H1 (cell line): Measurements from ENCODE around the gene PIMREG. TPM values are rescaled to one million over a fixed set of nuclear protein-coding genes. Genes with fewer than 3 reads are reported as not detected.

ENCODE experiments used
- CTCF ChIA-PET: fragments of 300-600 bp; sonication (Branson Sonifier 250); formaldehyde crosslinking; loops from one replicate; lab custom pipeline; 2021; ENCODE audit not compliant: partially characterized antibody; lab: Charles Lee
- POLR2A ChIA-PET: fragments of 300-600 bp; sonication (Branson Sonifier 250); formaldehyde crosslinking; loops from one replicate; lab custom pipeline; 2021; ENCODE audit warnings: inconsistent platforms; ENCODE audit not compliant: partially characterized antibody; lab: Charles Lee
- DNase-seq, 2 experiments: peaks; one replicate each; pipeline versions ENCODE4 v3.0.0 to v3.0.0-alpha.2; 2010 to 2022; ENCODE audit warnings: low spot score in 2 of 2, low read depth in 1 of 2, mixed read lengths in 1 of 2
- FAIRE-seq: peaks from 2 replicates; lab custom pipeline; 2011; peaks lifted over from hg19 to GRCh38; lab: Jason Lieb, UNC
- H2AFZ ChIP-seq: 2 replicates; pipeline ENCODE4 v1.8.1; 2012; ENCODE audit warnings: low read length, inconsistent platforms
- H2AK5ac ChIP-seq: 2 replicates; pipeline ENCODE4 v1.6.1; 2013; ENCODE audit warnings: low read depth, low read length
- H2BK120ac ChIP-seq: replicated peaks from 2 replicates; pipeline ENCODE3; 2013; ENCODE audit warnings: low read depth, low read length, inconsistent platforms
- H2BK12ac ChIP-seq: 2 replicates; pipeline ENCODE4 v1.6.1; 2013; ENCODE audit warnings: low read depth, low read length
- H2BK15ac ChIP-seq: 2 replicates; pipeline ENCODE4 v1.6.1; 2013; ENCODE audit warnings: low read length
- H2BK20ac ChIP-seq: 2 replicates; pipeline ENCODE4 v1.6.1; 2013; ENCODE audit warnings: low read length
- H2BK5ac ChIP-seq: 2 replicates; pipeline ENCODE4 v1.6.1; 2013; ENCODE audit warnings: low read depth, low read length
- H3K14ac ChIP-seq: 2 replicates; pipeline ENCODE4 v1.6.1; 2013; ENCODE audit warnings: inconsistent platforms; ENCODE audit not compliant: insufficient read length
- H3K18ac ChIP-seq: 2 replicates; pipeline ENCODE4 v1.6.1; 2013; ENCODE audit warnings: low read length; ENCODE audit errors: extremely low read depth
- H3K23ac ChIP-seq: 2 replicates; pipeline ENCODE4 v1.6.1; 2013; ENCODE audit warnings: inconsistent platforms; ENCODE audit not compliant: insufficient read length
- H3K23me2 ChIP-seq: 2 replicates; pipeline ENCODE4 v1.6.1; 2013; ENCODE audit warnings: low read depth, low read length
- H3K27ac ChIP-seq: 2 replicates; pipeline ENCODE4 v1.6.1; 2011; ENCODE audit warnings: low read depth, low read length, inconsistent platforms
- H3K27me3 ChIP-seq, 4 experiments: replicated peaks in 1 of 4; 1 replicate in 1 of 4; 2 replicates in 3 of 4; pipeline versions ENCODE4 v1.6.1 to v1.8.1; 2011 to 2013; ENCODE audit warnings: low read length in 3 of 4, mild to moderate bottlenecking in 3 of 4, inconsistent platforms in 2 of 4, mixed read lengths in 2 of 4, moderate library complexity in 1 of 4; ENCODE audit not compliant: control insufficient read depth in 3 of 4, insufficient read depth in 3 of 4; ENCODE audit errors: extremely low read depth in 1 of 4
- H3K36me3 ChIP-seq, 4 experiments: 2 replicates each; pipeline versions ENCODE4 v1.6.1 to v1.8.1; 2011 to 2013; ENCODE audit warnings: mild to moderate bottlenecking in 4 of 4, low read length in 3 of 4, moderate library complexity in 2 of 4, control low read depth in 1 of 4, inconsistent platforms in 1 of 4; ENCODE audit not compliant: insufficient read depth in 4 of 4, control insufficient read depth in 2 of 4
- H3K4ac ChIP-seq: replicated peaks from 2 replicates; pipeline ENCODE3; 2013; ENCODE audit warnings: low read length, low read depth, mixed read lengths, inconsistent platforms; ENCODE audit not compliant: insufficient read length
- H3K4me1 ChIP-seq, 4 experiments: replicated peaks in 1 of 4; 1 replicate in 1 of 4; 2 replicates in 3 of 4; pipeline versions ENCODE4 v1.6.1 to v1.8.1; 2011 to 2013; ENCODE audit warnings: low read length in 3 of 4, inconsistent platforms in 2 of 4, mixed read lengths in 1 of 4; ENCODE audit not compliant: insufficient read depth in 4 of 4, control insufficient read depth in 3 of 4
- H3K4me2 ChIP-seq, 2 experiments: 2 replicates each; pipeline versions ENCODE4 v1.6.1 to v1.8.1; 2011 to 2013; ENCODE audit warnings: low read depth in 2 of 2, low read length in 2 of 2, control low read depth in 1 of 2, inconsistent platforms in 1 of 2, mild to moderate bottlenecking in 1 of 2; ENCODE audit not compliant: insufficient read depth in 1 of 2
- H3K4me3 ChIP-seq, 4 experiments: fragments of 200-600, 300-600 bp in 1 of 4; sonication (generic), shearing (Covaris generic), sonication (Bioruptor Twin) in 1 of 4; 2 replicates each; pipeline versions ENCODE4 v1.5.1 to v1.8.1; 2011 to 2016; ENCODE audit warnings: low read length in 4 of 4, low read depth in 3 of 4, control low read depth in 2 of 4, inconsistent platforms in 2 of 4, mild to moderate bottlenecking in 2 of 4, mixed read lengths in 1 of 4, moderate library complexity in 1 of 4; ENCODE audit not compliant: insufficient read depth in 2 of 4; ENCODE audit errors: extremely low read depth in 1 of 4
- H3K56ac ChIP-seq: replicated peaks from 2 replicates; pipeline ENCODE3; 2013; ENCODE audit warnings: low read depth, mild to moderate bottlenecking, mixed read lengths, low read length, inconsistent platforms; ENCODE audit not compliant: insufficient read length
- H3K79me1 ChIP-seq: 2 replicates; pipeline ENCODE4 v1.6.1; 2013; ENCODE audit warnings: low read depth, low read length, control low read depth
- H3K79me2 ChIP-seq, 2 experiments: 2 replicates each; pipeline versions ENCODE4 v1.6.1 to v1.8.1; 2012 to 2013; ENCODE audit warnings: low read length in 2 of 2, mild to moderate bottlenecking in 2 of 2, inconsistent platforms in 1 of 2; ENCODE audit not compliant: insufficient read depth in 2 of 2, control insufficient read depth in 1 of 2
- H3K9ac ChIP-seq, 4 experiments: replicated peaks in 1 of 4; 1 replicate in 1 of 4; 2 replicates in 3 of 4; pipeline versions ENCODE4 v1.6.1 to v1.8.1; 2011 to 2013; ENCODE audit warnings: low read depth in 3 of 4, low read length in 3 of 4, control low read depth in 2 of 4, mild to moderate bottlenecking in 2 of 4, moderate library complexity in 2 of 4, inconsistent platforms in 1 of 4; ENCODE audit errors: extremely low read depth in 1 of 4
- H3K9me3 ChIP-seq, 2 experiments: 2 replicates each; pipeline versions ENCODE4 v1.6.1 to v1.8.1; 2012 to 2013; ENCODE audit warnings: mild to moderate bottlenecking in 2 of 2, moderate library complexity in 2 of 2, control low read depth in 1 of 2, inconsistent platforms in 1 of 2, low read depth in 1 of 2, low read length in 1 of 2, mixed read lengths in 1 of 2; ENCODE audit not compliant: insufficient read depth in 2 of 2
- H4K20me1 ChIP-seq, 2 experiments: replicated peaks in 1 of 2; 2 replicates each; pipeline versions ENCODE3 to v1.8.1; 2011 to 2013; ENCODE audit warnings: inconsistent platforms in 2 of 2, low read length in 2 of 2, mild to moderate bottlenecking in 1 of 2; ENCODE audit not compliant: insufficient read depth in 2 of 2, control insufficient read depth in 1 of 2
- H4K5ac ChIP-seq: 2 replicates; pipeline ENCODE4 v1.6.1; 2013; ENCODE audit warnings: low read length, low read depth, mixed read lengths, inconsistent platforms; ENCODE audit not compliant: insufficient read length
- H4K8ac ChIP-seq: 2 replicates; pipeline ENCODE4 v1.8.0; 2013; ENCODE audit warnings: mild to moderate bottlenecking, moderate library complexity, low read length, inconsistent platforms; ENCODE audit not compliant: insufficient read depth; ENCODE audit errors: extremely low read depth
- H4K91ac ChIP-seq: replicated peaks from 2 replicates; pipeline ENCODE3; 2013; ENCODE audit warnings: low read length, mixed read lengths, inconsistent platforms; ENCODE audit not compliant: insufficient read length
- ASH2L ChIP-seq: fragments of 200-600, 300-600 bp; sonication (generic); IDR thresholded peaks from one replicate; pipeline ENCODE4 v1.7.1; 2017; ENCODE audit warnings: low read length
- BACH1 ChIP-seq: IDR thresholded peaks from 2 replicates; pipeline ENCODE4 v1.6.1; 2012; ENCODE audit warnings: low read length, improper control_type of control experiment
- HDAC2 ChIP-seq, 2 experiments: fragments of 300-600 bp in 1 of 2; sonication (generic) in 1 of 2; IDR thresholded peaks; 2 replicates each; pipeline ENCODE4 v1.6.1; 2011 to 2012; ENCODE audit warnings: low read depth in 2 of 2, low read length in 2 of 2, mild to moderate bottlenecking in 2 of 2, moderate library complexity in 2 of 2, borderline replicate concordance in 1 of 2, inconsistent platforms in 1 of 2
- JUN ChIP-seq: IDR thresholded peaks from 2 replicates; pipeline ENCODE4 v1.6.1; 2011; ENCODE audit warnings: low read depth, mild to moderate bottlenecking, improper control_type of control experiment, low read length
- POLR2A ChIP-seq, 2 experiments: IDR thresholded peaks; 1 replicate in 1 of 2; 2 replicates in 1 of 2; pipeline ENCODE4 v1.6.1; 2011; ENCODE audit warnings: low read depth in 2 of 2, low read length in 2 of 2, mild to moderate bottlenecking in 2 of 2; ENCODE audit errors: control extremely low read depth in 1 of 2
- RXRA ChIP-seq: IDR thresholded peaks from 2 replicates; pipeline ENCODE4 v1.6.1; 2011; ENCODE audit warnings: low read depth, mild to moderate bottlenecking, low read length, moderate library complexity; ENCODE audit not compliant: insufficient read depth
- TAF1 ChIP-seq: IDR thresholded peaks from 2 replicates; pipeline ENCODE4 v1.6.1; 2011; ENCODE audit warnings: mild to moderate bottlenecking, low read depth, low read length
- WGBS, 2 experiments: shearing (Covaris generic) in 1 of 2; methylation state at CpG; one replicate each; pipeline versions ENCODE4 v1.1.6 to v1.1.7; 2013 to 2015; ENCODE audit warnings: low lambda C conversion rate in 2 of 2, mixed read lengths in 2 of 2, inconsistent platforms in 1 of 2, low coverage in 1 of 2, missing lambda C conversion rate in 1 of 2; ENCODE audit not compliant: insufficient replicate concordance in 2 of 2, insufficient coverage in 1 of 2, insufficient read length in 1 of 2; ENCODE audit errors: extremely low coverage in 1 of 2, missing lambda C conversion rate in 1 of 2; 5-methylcytosine and 5-hydroxymethylcytosine counted together
- polyA plus RNA-seq, 7 experiments: library from polyadenylated mRNA; depleted of rRNA in 3 of 7; stranded (reverse) in 5 of 7; unstranded in 2 of 7; fragments of >200 nt in 5 of 7; fragments of 200-250 nt in 2 of 7; gene quantifications; 1 replicate in 5 of 7; 2 replicates in 1 of 7; 4 replicates in 1 of 7; pipeline versions ENCODE4 v1.2.1 to v1.2.3, GENCODE V29; 2011 to 2013; ENCODE audit warnings: missing spikeins in 2 of 7, mixed read lengths in 2 of 7
- total RNA-seq: library from RNA; stranded (reverse); fragmentation: NEBNext Ultra II Directional; extraction: Animal tissue kit (Norgen Biotek cat#: 25700); gene quantifications from 2 replicates; pipeline ENCODE4 v1.2.1, GENCODE V29; 2021
- TF ChIP-seq, protein P1 (sequence below): IDR thresholded peaks from 2 replicates; pipeline ENCODE4 v1.6.1; 2012; ENCODE audit warnings: low read length, inconsistent platforms
- TF ChIP-seq, protein P2 (sequence below): IDR thresholded peaks from 2 replicates; pipeline ENCODE4 v1.6.1; 2011; ENCODE audit warnings: low read depth, mild to moderate bottlenecking, low read length; ENCODE audit not compliant: insufficient read depth
- TF ChIP-seq, protein P3 (sequence below): IDR thresholded peaks from 2 replicates; pipeline ENCODE4 v1.6.1; 2012; ENCODE audit warnings: inconsistent platforms

Gene PIMREG
- total and polyA plus RNA-seq, 2 of the 8 experiments (the other 6 are each of a cell fraction or from before 2014, with no cell fraction given) = 133 to 148 TPM

DNA sequence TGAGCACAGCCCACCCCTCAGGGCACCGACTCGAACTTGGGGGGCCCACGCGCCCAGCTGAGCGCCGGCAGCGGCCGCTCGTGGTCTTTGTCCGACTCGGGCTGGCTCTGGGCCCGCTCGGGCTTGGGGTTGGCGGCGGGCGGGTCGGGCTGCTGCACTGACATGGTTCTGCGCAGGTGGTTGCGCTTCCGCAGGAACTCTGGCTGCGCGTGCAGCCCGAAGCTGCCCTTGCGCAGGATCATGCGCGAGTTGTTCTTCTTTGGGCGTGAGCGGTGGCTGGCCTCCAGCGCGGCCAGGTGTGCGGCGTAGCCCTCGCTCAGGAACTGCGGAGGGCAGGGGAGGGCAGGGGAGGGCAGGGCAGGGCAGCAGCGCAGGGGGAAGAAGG is 11.1 kb downstream of the PIMREG start:
- no peaks in the 10 kb centered on the region for H3K9me3 ChIP-seq
- no peak overlapping the region for H2AK5ac ChIP-seq
- no peak overlapping the region for H2AFZ ChIP-seq
- peak overlapping the region; percentile 67 for H4K91ac ChIP-seq
- H3K79me2 ChIP-seq = no peaks in the 10 kb centered on the region
- H3K4me1 ChIP-seq = peaks cover 2 to 49% (median 28%) of the 10 kb centered on the region in 4 experiments
- peak overlapping the region; percentile 39; the same call in 1 of the 2 replicates for H4K8ac ChIP-seq
- peak overlapping the region; percentile 90; the same call in 1 of the 2 replicates for H3K18ac ChIP-seq
- H2BK120ac ChIP-seq = no peak overlapping the region
- H3K4ac ChIP-seq = no peak overlapping the region
- no peaks in the 10 kb centered on the region for H3K79me1 ChIP-seq
- 0 out of 2 replicates have a peak overlapping the region, but pooled peaks have one; percentile 51 for H3K27ac ChIP-seq
- no peak overlapping the region for H2BK20ac ChIP-seq
- H2BK12ac ChIP-seq = no peak overlapping the region
- no peak overlapping the region for H3K23ac ChIP-seq
- peaks cover 12% of the 10 kb centered on the region for H3K23me2 ChIP-seq
- peak overlapping the region; percentile 50 for H4K5ac ChIP-seq
- CTCF ChIA-PET = interaction anchor here (0.8 to 2.0 kb wide), 3 partner anchors 10 to 42 kb away, joined by 3 to 9 read pairs (median 3); no protein-coding TSS in a partner anchor
- peaks cover 0 to 9% (median 3%) of the 10 kb centered on the region in 4 experiments; a peak in 5 of 8 replicates for H3K36me3 ChIP-seq
- DNase-seq (peak in 1 of 2 experiments; percentile 73), FAIRE-seq (no peak)
- peak overlapping the region in 2 of 4 experiments; percentile 74 to 80; a peak in 5 of 7 replicates for H3K9ac ChIP-seq
- H2BK15ac ChIP-seq = peak overlapping the region; percentile 46; the same call in 1 of the 2 replicates
- no peak overlapping the region for H3K56ac ChIP-seq
- peaks cover 0 to 2% of the 10 kb centered on the region in 2 experiments for H4K20me1 ChIP-seq
- H3K27me3 ChIP-seq = no peaks in the 10 kb centered on the region; a peak in 3 of 7 replicates
- H2BK5ac ChIP-seq = peak overlapping the region; percentile 78; the same call in 1 of the 2 replicates
- 6% methylated on average over 18 of the region's 35 CpGs; no CpG with 5 or more reads in 1 of the 2 experiments for WGBS, 2 experiments
- peak overlapping the region; percentile 49 to 75 (median 74) for H3K4me3 ChIP-seq
- H3K14ac ChIP-seq = no peak overlapping the region
- H3K4me2 ChIP-seq = peak overlapping the region; percentile 95 to 99
- POLR2A ChIA-PET = interaction anchor here (0.6 to 4.4 kb wide), 14 partner anchors 8 to 702 kb away, joined by 3 to 58 read pairs (median 4); partner anchors contain the start of gene PIMREG
- TF ChIP-seq HDAC2 (IDR thresholded peaks at IDR 0.05; ENCODE audit: borderline replicate concordance in 1 of 2, low read depth in 2 of 2, low read length in 2 of 2) (no peak), TAF1 (0 out of 2 replicates have a peak, but pooled peaks have one; percentile 45), POLR2A (IDR thresholded peaks at IDR 0.05; ENCODE audit: control extremely low read depth in 1 of 2, low read depth in 2 of 2, low read length in 2 of 2) (no peak; a peak in 1 of 3 replicates), ASH2L (no peak), RXRA (no peak), BACH1 (no peak), JUN (no peak)
- TF ChIP-seq, protein P1, sequence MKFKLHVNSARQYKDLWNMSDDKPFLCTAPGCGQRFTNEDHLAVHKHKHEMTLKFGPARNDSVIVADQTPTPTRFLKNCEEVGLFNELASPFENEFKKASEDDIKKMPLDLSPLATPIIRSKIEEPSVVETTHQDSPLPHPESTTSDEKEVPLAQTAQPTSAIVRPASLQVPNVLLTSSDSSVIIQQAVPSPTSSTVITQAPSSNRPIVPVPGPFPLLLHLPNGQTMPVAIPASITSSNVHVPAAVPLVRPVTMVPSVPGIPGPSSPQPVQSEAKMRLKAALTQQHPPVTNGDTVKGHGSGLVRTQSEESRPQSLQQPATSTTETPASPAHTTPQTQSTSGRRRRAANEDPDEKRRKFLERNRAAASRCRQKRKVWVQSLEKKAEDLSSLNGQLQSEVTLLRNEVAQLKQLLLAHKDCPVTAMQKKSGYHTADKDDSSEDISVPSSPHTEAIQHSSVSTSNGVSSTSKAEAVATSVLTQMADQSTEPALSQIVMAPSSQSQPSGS = no peak
- TF ChIP-seq, protein P2, sequence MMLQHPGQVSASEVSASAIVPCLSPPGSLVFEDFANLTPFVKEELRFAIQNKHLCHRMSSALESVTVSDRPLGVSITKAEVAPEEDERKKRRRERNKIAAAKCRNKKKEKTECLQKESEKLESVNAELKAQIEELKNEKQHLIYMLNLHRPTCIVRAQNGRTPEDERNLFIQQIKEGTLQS = no peak
- TF ChIP-seq, protein P3, sequence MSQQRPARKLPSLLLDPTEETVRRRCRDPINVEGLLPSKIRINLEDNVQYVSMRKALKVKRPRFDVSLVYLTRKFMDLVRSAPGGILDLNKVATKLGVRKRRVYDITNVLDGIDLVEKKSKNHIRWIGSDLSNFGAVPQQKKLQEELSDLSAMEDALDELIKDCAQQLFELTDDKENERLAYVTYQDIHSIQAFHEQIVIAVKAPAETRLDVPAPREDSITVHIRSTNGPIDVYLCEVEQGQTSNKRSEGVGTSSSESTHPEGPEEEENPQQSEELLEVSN = peak; percentile 43; the same call in 1 of the 2 replicates
